Lung (tissue), 12 donors: ENCODE measurements around the gene GOLIM4. TPM values are rescaled to one million over a fixed set of nuclear protein-coding genes. Genes with fewer than 3 reads are reported as not detected.

Experiments used
- ATAC-seq: fragments of 200-7000 bp; cut with Tn5 transposase; one replicate; pipeline ENCODE4 v1.9.1; 2020; ENCODE audit warnings: moderate number of reproducible peaks; ENCODE audit not compliant: insufficient read depth, low FRiP score
- DNase-seq, 3 donors: peaks; one replicate each; pipeline ENCODE4 v3.0.0-alpha.2; 2013 to 2017
- H3K27ac ChIP-seq, 2 donors: one replicate each; pipeline ENCODE4 v1.5.1; 2013; ENCODE audit warnings: mild to moderate bottlenecking in 2 of 2, moderate library complexity in 2 of 2, control low read depth in 1 of 2, inconsistent platforms in 1 of 2, low read depth in 1 of 2, low read length in 1 of 2
- H3K27me3 ChIP-seq, 3 donors: one replicate each; pipeline ENCODE4 v1.5.1; 2013; ENCODE audit warnings: low read length in 2 of 3; ENCODE audit not compliant: control insufficient read depth in 3 of 3, insufficient read depth in 3 of 3
- H3K36me3 ChIP-seq, 4 donors: one replicate each; pipeline ENCODE4 v1.5.1; 2013; ENCODE audit warnings: low read length in 4 of 4, mild to moderate bottlenecking in 1 of 4, moderate library complexity in 1 of 4; ENCODE audit not compliant: control insufficient read depth in 4 of 4, insufficient read depth in 4 of 4
- H3K4me1 ChIP-seq, 5 donors: one replicate each; pipeline ENCODE4 v1.5.1; 2013; ENCODE audit warnings: low read length in 5 of 5, mild to moderate bottlenecking in 2 of 5, moderate library complexity in 1 of 5; ENCODE audit not compliant: control insufficient read depth in 5 of 5, insufficient read depth in 5 of 5
- H3K4me3 ChIP-seq: one replicate; pipeline ENCODE4 v1.5.1; 2013; ENCODE audit warnings: mild to moderate bottlenecking, control low read depth, moderate library complexity
- H3K9ac ChIP-seq, 2 donors: one replicate each; pipeline ENCODE4 v1.5.1; 2013; ENCODE audit warnings: low read length in 2 of 2, control low read depth in 1 of 2; ENCODE audit not compliant: insufficient read depth in 1 of 2
- H3K9me3 ChIP-seq, 4 donors: one replicate each; pipeline ENCODE4 v1.5.1; 2013; ENCODE audit warnings: low read length in 3 of 4, mild to moderate bottlenecking in 1 of 4, moderate library complexity in 1 of 4; ENCODE audit not compliant: control insufficient read depth in 4 of 4, insufficient read depth in 3 of 4
- CTCF ChIP-seq: IDR thresholded peaks from 2 replicates; pipeline ENCODE4 v1.5.1; 2012; ENCODE audit warnings: mild to moderate bottlenecking; ENCODE audit errors: control extremely low read depth, extremely low read depth
- WGBS, 2 donors: extraction: QIAGEN DNeasy Blood & Tissue Kit; methylation state at CpG; one replicate each; pipeline ENCODE4 v1.1.7; 2013; 5-methylcytosine and 5-hydroxymethylcytosine counted together
- polyA plus RNA-seq, 2 donors: library from polyadenylated mRNA; stranded (reverse); fragments of 200-250 nt; gene quantifications; one replicate each; pipeline ENCODE4 v1.2.1, GENCODE V29; 2013
- total RNA-seq, 2 donors: library from RNA; depleted of rRNA in 1 of 2; stranded (reverse); fragments of >200 nt in 1 of 2; gene quantifications; one replicate each; pipeline ENCODE4 v1.2.1, GENCODE V29; 2014 to 2021
- donor health status: control.
- donor health status: control.
- donor health status: Bipolar disorder and iron deficiency.
- donor health status: healthy.
- donor health status: DM: yes; HTN: yes; CAD: no.

The GOLIM4 gene
- total and polyA plus RNA-seq, 4 donors: 22.2 to 52.9 (median 33.3) TPM

- no peak for TF ChIP-seq CTCF
- Histone ChIP-seq H3K36me3 (no peaks in the 10 kb centered on the region), H3K9ac (no peak overlapping the region), H3K27me3 (no peaks in the 10 kb centered on the region), H3K27ac (no peak overlapping the region), H3K4me1 (peaks cover 0 to 12% (median 0%) of the 10 kb centered on the region in 5 donors), H3K4me3 (no peak overlapping the region), H3K9me3 (no peaks in the 10 kb centered on the region)
- ATAC-seq (no peak), DNase-seq (no peak)
Observed at GRCh38 chr3:168065569-168065968, 30.2 kb downstream of the GOLIM4 start.

GRCh38 chr3:168063122-168063521 lies 32.6 kb downstream of the GOLIM4 start:
- H3K27ac ChIP-seq: no peak overlapping the region
- peaks cover 0 to 18% (median 0%) of the 10 kb centered on the region in 5 donors for H3K4me1 ChIP-seq
- DNase-seq (no peak), ATAC-seq (no peak)
- H3K27me3 ChIP-seq: no peaks in the 10 kb centered on the region
- no peak for TF ChIP-seq CTCF
- H3K9me3 ChIP-seq: no peaks in the 10 kb centered on the region
- H3K4me3 ChIP-seq: no peak overlapping the region
- no peak overlapping the region for H3K9ac ChIP-seq
- no peaks in the 10 kb centered on the region for H3K36me3 ChIP-seq

GRCh38 chr3:168062679-168063078 lies 33.0 kb downstream of the GOLIM4 start:
- no peaks in the 10 kb centered on the region for H3K36me3 ChIP-seq
- H3K4me3 ChIP-seq: no peak overlapping the region
- WGBS, 2 donors: 82 to 85% methylated on average over 6 of the region's 6 CpGs
- H3K27me3 ChIP-seq: no peaks in the 10 kb centered on the region
- DNase-seq: no peak
- H3K4me1 ChIP-seq: peaks cover 0 to 18% (median 0%) of the 10 kb centered on the region in 5 donors
- no peaks in the 10 kb centered on the region for H3K9me3 ChIP-seq
- TF ChIP-seq CTCF: no peak
- no peak for ATAC-seq
- no peak overlapping the region for H3K9ac ChIP-seq
- H3K27ac ChIP-seq: no peak overlapping the region

GRCh38 chr3:168061332-168061996 lies 34.3 kb downstream of the GOLIM4 start:
- no peaks in the 10 kb centered on the region for H3K27me3 ChIP-seq
- no peak overlapping the region for H3K9ac ChIP-seq
- WGBS, 2 donors: 64 to 77% methylated on average over 5 of the region's 5 CpGs
- ATAC-seq (no peak), DNase-seq (no peak)
- no peaks in the 10 kb centered on the region for H3K36me3 ChIP-seq
- H3K4me1 ChIP-seq: peaks cover 0 to 18% (median 0%) of the 10 kb centered on the region in 5 donors
- H3K9me3 ChIP-seq: no peaks in the 10 kb centered on the region
- no peak overlapping the region for H3K27ac ChIP-seq
- H3K4me3 ChIP-seq: no peak overlapping the region
- no peak for TF ChIP-seq CTCF
